Ectodermal cell (in vitro differentiated cells): ENCODE data around the gene TMEM18.

Experiments
- H3K27ac ChIP-seq: 2 replicates; pipeline ENCODE4 v1.7.0; 2013; ENCODE audit warnings: mild to moderate bottlenecking, low read depth, low read length; ENCODE audit not compliant: insufficient read depth, poor library complexity, severe bottlenecking
- H3K27me3 ChIP-seq: 2 replicates; pipeline ENCODE4 v1.7.0; 2013; ENCODE audit warnings: mild to moderate bottlenecking, low read length; ENCODE audit not compliant: insufficient read depth, control insufficient read depth, poor library complexity, severe bottlenecking
- H3K36me3 ChIP-seq: one replicate; pipeline ENCODE4 v1.7.0; 2013; ENCODE audit warnings: low read length; ENCODE audit not compliant: control insufficient read depth, insufficient read depth
- H3K4me1 ChIP-seq: one replicate; pipeline ENCODE4 v1.7.0; 2013; ENCODE audit warnings: low read length; ENCODE audit not compliant: control insufficient read depth, insufficient read depth
- H3K4me3 ChIP-seq: 2 replicates; pipeline ENCODE4 v1.7.0; 2013; ENCODE audit warnings: low read depth, low read length, control low read depth; ENCODE audit not compliant: insufficient read depth
- H3K9me3 ChIP-seq: 2 replicates; pipeline ENCODE4 v1.7.0; 2013; ENCODE audit warnings: mild to moderate bottlenecking, low read length, moderate library complexity; ENCODE audit not compliant: control insufficient read depth
- WGBS, 2 experiments: methylation state at CpG; one replicate each; pipeline ENCODE4 v1.1.7; 2013; ENCODE audit warnings: missing lambda C conversion rate in 2 of 2; 5-methylcytosine and 5-hydroxymethylcytosine counted together

TMEM18 gene

GRCh38 chr2:621303-622099, 55.7 kb downstream of the TMEM18 start:
- Histone ChIP-seq H3K27me3 (no peaks in the 10 kb centered on the region), H3K9me3 (no peaks in the 10 kb centered on the region), H3K27ac (no peak overlapping the region), H3K4me3 (no peak overlapping the region), H3K4me1 (peaks cover 13% of the 10 kb centered on the region), H3K36me3 (no peaks in the 10 kb centered on the region)
- WGBS, 2 experiments, result 95 to 96% methylated on average over 45 of the region's 45 CpGs

- peaks cover 13% of the 10 kb centered on the region for H3K4me1 ChIP-seq
- H3K27me3 ChIP-seq, result no peaks in the 10 kb centered on the region
- H3K9me3 ChIP-seq, result no peaks in the 10 kb centered on the region
- no peak overlapping the region for H3K27ac ChIP-seq
- 95 to 96% methylated on average over 58 of the region's 58 CpGs for WGBS, 2 experiments
- no peak overlapping the region for H3K4me3 ChIP-seq
- no peaks in the 10 kb centered on the region for H3K36me3 ChIP-seq
Observed at GRCh38 chr2:620471-621302, 56.5 kb downstream of the TMEM18 start.

- no peaks in the 10 kb centered on the region for H3K27me3 ChIP-seq
- 95 to 96% methylated on average over 14 of the region's 14 CpGs for WGBS, 2 experiments
Observed at GRCh38 chr2:620004-620403, 57.2 kb downstream of the TMEM18 start.

GRCh38 chr2:618422-618990, 58.7 kb downstream of the TMEM18 start:
- Histone ChIP-seq H3K4me3 (no peak overlapping the region), H3K27ac (no peak overlapping the region), H3K4me1 (no peaks in the 10 kb centered on the region), H3K9me3 (no peaks in the 10 kb centered on the region), H3K36me3 (no peaks in the 10 kb centered on the region), H3K27me3 (no peaks in the 10 kb centered on the region)
- 94 to 97% methylated on average over 6 of the region's 6 CpGs for WGBS, 2 experiments

More at GRCh38 chr2:620004-620403, 57.2 kb downstream of the TMEM18 start:
- H3K36me3 ChIP-seq, result no peaks in the 10 kb centered on the region
- H3K4me3 ChIP-seq, result no peak overlapping the region
- H3K9me3 ChIP-seq, result no peaks in the 10 kb centered on the region
- peaks cover 8% of the 10 kb centered on the region for H3K4me1 ChIP-seq
- H3K27ac ChIP-seq, result no peak overlapping the region

- Histone ChIP-seq H3K9me3 (no peaks in the 10 kb centered on the region), H3K27me3 (no peaks in the 10 kb centered on the region), H3K27ac (no peak overlapping the region), H3K4me1 (no peaks in the 10 kb centered on the region), H3K4me3 (no peak overlapping the region), H3K36me3 (no peaks in the 10 kb centered on the region)
- WGBS, 2 experiments, result 99 to 100% methylated on average over 3 of the region's 3 CpGs
Observed at GRCh38 chr2:618005-618404, 59.2 kb downstream of the TMEM18 start.
